Skeletal muscle cell (primary cell): ENCODE data around the gene KCNMB2.
"Not testable (repeated sequence)": the region's sequence is repeated elsewhere in the genome, so short reads cannot be mapped to it uniquely, and the experiment has no call there.

Source experiments
- DNase-seq: peaks from one replicate; pipeline ENCODE4 v3.0.0-alpha.2; 2010; ENCODE audit warnings: low read depth
- H3K4me3 ChIP-seq: 2 replicates; pipeline ENCODE4 v1.5.1; 2011; ENCODE audit warnings: low read depth, mild to moderate bottlenecking, control low read depth, low read length, moderate library complexity

KCNMB2 gene

GRCh38 chr3:178732824-178733223, 196.6 kb downstream of the KCNMB2 start:
- no peak overlapping the region for H3K4me3 ChIP-seq
- no peak for DNase-seq

GRCh38 chr3:178735032-178735674, 198.9 kb downstream of the KCNMB2 start:
- DNase-seq = no peak

GRCh38 chr3:178736300-178736699, 200.1 kb downstream of the KCNMB2 start:
- DNase-seq = no peak
- no peak overlapping the region for H3K4me3 ChIP-seq

More at GRCh38 chr3:178735032-178735674, 198.9 kb downstream of the KCNMB2 start:
- no peak overlapping the region for H3K4me3 ChIP-seq

- no peak for DNase-seq
- no peak overlapping the region for H3K4me3 ChIP-seq
Observed at GRCh38 chr3:178739720-178740119, 203.5 kb downstream of the KCNMB2 start.

GRCh38 chr3:178741020-178741419, 204.8 kb downstream of the KCNMB2 start:
- H3K4me3 ChIP-seq = no peak overlapping the region
- DNase-seq = no peak

GRCh38 chr3:178743297-178743696, 207.1 kb downstream of the KCNMB2 start:
- DNase-seq = no peak
- H3K4me3 ChIP-seq = no peak overlapping the region

GRCh38 chr3:178745861-178746655, 209.8 kb downstream of the KCNMB2 start:
- not testable (repeated sequence) for H3K4me3 ChIP-seq

GRCh38 chr3:178748874-178749273, 212.6 kb downstream of the KCNMB2 start:
- no peak for DNase-seq
- H3K4me3 ChIP-seq = no peak overlapping the region

More at GRCh38 chr3:178745861-178746655, 209.8 kb downstream of the KCNMB2 start:
- not testable (repeated sequence) for DNase-seq

- no peak overlapping the region for H3K4me3 ChIP-seq
- DNase-seq = no peak
Observed at GRCh38 chr3:178749471-178749870, 213.2 kb downstream of the KCNMB2 start.

GRCh38 chr3:178750639-178751300, 214.5 kb downstream of the KCNMB2 start:
- DNase-seq = no peak
- H3K4me3 ChIP-seq = no peak overlapping the region

GRCh38 chr3:178752843-178753242, 216.6 kb downstream of the KCNMB2 start:
- no peak overlapping the region for H3K4me3 ChIP-seq
- DNase-seq = no peak

GRCh38 chr3:178754852-178755510, 218.7 kb downstream of the KCNMB2 start:
- DNase-seq = no peak
- no peak overlapping the region for H3K4me3 ChIP-seq

GRCh38 chr3:178761024-178761423, 224.8 kb downstream of the KCNMB2 start:
- no peak overlapping the region for H3K4me3 ChIP-seq
- DNase-seq = no peak

GRCh38 chr3:178761461-178761860, 225.2 kb downstream of the KCNMB2 start:
- no peak overlapping the region for H3K4me3 ChIP-seq
- DNase-seq = no peak

- DNase-seq = no peak
- H3K4me3 ChIP-seq = no peak overlapping the region
Observed at GRCh38 chr3:178762385-178762784, 226.1 kb downstream of the KCNMB2 start.

GRCh38 chr3:178765472-178765871, 229.2 kb downstream of the KCNMB2 start:
- no peak for DNase-seq
- H3K4me3 ChIP-seq = no peak overlapping the region

- no peak for DNase-seq
Observed at GRCh38 chr3:178767581-178767980, 231.3 kb downstream of the KCNMB2 start.

GRCh38 chr3:178768072-178768864, 232.0 kb downstream of the KCNMB2 start:
- H3K4me3 ChIP-seq = no peak overlapping the region
- DNase-seq = no peak

More at GRCh38 chr3:178767581-178767980, 231.3 kb downstream of the KCNMB2 start:
- H3K4me3 ChIP-seq = no peak overlapping the region

GRCh38 chr3:178771511-178771910, 235.3 kb downstream of the KCNMB2 start:
- no peak overlapping the region for H3K4me3 ChIP-seq
- no peak for DNase-seq
